GM12874 (cell line): ENCODE results near the gene SCYL1.

Experiments used
- TF ChIP-seq, protein P1 (sequence below): IDR thresholded peaks from 2 replicates; pipeline ENCODE4 v1.5.1; 2011; ENCODE audit warnings: low read depth, mild to moderate bottlenecking, control low read depth, low read length, moderate library complexity; ENCODE audit not compliant: insufficient read depth

The SCYL1 gene

DNA sequence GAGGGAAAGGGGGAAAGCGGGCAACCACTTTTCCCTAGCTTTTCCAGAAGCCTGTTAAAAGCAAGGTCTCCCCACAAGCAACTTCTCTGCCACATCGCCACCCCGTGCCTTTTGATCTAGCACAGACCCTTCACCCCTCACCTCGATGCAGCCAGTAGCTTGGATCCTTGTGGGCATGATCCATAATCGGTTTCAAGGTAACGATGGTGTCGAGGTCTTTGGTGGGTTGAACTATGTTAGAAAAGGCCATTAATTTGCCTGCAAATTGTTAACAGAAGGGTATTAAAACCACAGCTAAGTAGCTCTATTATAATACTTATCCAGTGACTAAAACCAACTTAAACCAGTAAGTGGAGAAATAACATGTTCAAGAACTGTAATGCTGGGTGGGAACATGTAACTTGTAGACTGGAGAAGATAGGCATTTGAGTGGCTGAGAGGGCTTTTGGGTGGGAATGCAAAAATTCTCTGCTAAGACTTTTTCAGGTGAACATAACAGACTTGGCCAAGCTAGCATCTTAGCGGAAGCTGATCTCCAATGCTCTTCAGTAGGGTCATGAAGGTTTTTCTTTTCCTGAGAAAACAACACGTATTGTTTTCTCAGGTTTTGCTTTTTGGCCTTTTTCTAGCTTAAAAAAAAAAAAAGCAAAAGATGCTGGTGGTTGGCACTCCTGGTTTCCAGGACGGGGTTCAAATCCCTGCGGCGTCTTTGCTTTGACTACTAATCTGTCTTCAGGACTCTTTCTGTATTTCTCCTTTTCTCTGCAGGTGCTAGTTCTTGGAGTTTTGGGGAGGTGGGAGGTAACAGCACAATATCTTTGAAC, 19.2 kb upstream of the SCYL1 start:
- TF ChIP-seq, protein P1, sequence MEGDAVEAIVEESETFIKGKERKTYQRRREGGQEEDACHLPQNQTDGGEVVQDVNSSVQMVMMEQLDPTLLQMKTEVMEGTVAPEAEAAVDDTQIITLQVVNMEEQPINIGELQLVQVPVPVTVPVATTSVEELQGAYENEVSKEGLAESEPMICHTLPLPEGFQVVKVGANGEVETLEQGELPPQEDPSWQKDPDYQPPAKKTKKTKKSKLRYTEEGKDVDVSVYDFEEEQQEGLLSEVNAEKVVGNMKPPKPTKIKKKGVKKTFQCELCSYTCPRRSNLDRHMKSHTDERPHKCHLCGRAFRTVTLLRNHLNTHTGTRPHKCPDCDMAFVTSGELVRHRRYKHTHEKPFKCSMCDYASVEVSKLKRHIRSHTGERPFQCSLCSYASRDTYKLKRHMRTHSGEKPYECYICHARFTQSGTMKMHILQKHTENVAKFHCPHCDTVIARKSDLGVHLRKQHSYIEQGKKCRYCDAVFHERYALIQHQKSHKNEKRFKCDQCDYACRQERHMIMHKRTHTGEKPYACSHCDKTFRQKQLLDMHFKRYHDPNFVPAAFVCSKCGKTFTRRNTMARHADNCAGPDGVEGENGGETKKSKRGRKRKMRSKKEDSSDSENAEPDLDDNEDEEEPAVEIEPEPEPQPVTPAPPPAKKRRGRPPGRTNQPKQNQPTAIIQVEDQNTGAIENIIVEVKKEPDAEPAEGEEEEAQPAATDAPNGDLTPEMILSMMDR, result no peak

DNA sequence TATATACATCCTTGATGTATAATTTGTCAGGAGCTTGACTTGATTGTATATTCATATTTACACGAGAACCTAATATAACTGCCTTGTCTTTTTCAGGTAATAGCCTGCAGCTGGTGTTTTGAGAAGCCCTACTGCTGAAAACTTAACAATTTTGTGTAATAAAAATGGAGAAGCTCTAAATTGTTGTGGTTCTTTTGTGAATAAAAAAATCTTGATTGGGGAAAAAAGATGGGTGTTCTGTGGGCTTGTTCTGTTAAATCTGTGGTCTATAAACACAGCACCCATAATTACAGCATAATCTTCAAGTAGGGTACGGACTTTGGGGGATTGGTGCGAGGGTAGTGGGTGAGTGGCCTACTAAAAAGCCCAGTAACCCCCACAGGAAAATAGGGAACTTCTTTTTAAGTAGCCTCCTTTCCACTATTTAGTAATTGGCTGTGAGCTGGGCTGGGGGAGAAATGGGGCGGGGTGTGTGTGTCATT, 18.6 kb upstream of the SCYL1 start:
- TF ChIP-seq, protein P1, result no peak

DNA sequence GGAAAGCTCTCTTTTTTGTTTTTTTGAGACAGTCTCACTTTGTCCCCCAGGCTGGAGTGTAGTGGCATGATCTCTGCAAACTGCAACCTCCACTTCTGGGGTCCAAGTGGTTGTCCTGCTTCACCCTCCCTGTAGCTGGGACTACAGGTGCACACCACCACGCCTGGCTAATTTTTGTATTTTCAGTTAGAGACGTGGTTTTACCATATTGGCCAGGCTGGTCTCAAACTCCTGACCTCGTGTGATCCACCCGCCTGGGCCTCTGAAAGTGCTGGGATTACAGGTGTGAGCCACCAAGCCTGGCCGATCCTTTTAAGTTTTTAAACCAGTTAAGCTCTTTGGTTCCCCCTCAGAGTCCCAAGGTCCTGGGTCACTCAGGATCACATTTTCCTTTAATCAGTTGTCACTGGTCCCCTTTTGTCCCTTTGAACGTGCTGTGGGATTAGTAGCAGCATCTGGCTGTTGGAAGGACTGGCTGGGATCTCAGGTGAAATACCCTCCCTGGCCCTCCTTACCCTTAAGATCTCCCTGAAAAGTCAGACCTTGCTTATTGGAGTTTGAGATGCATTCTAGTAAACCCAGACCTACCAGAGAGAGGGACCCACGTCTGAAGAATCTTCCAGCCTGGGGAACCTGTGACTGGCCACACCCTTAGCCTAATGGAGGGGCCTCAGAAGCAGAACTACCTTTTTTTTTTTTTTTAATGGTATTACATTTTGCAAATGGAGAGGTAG, 17.9 kb upstream of the SCYL1 start:
- TF ChIP-seq, protein P1, result no peak

DNA sequence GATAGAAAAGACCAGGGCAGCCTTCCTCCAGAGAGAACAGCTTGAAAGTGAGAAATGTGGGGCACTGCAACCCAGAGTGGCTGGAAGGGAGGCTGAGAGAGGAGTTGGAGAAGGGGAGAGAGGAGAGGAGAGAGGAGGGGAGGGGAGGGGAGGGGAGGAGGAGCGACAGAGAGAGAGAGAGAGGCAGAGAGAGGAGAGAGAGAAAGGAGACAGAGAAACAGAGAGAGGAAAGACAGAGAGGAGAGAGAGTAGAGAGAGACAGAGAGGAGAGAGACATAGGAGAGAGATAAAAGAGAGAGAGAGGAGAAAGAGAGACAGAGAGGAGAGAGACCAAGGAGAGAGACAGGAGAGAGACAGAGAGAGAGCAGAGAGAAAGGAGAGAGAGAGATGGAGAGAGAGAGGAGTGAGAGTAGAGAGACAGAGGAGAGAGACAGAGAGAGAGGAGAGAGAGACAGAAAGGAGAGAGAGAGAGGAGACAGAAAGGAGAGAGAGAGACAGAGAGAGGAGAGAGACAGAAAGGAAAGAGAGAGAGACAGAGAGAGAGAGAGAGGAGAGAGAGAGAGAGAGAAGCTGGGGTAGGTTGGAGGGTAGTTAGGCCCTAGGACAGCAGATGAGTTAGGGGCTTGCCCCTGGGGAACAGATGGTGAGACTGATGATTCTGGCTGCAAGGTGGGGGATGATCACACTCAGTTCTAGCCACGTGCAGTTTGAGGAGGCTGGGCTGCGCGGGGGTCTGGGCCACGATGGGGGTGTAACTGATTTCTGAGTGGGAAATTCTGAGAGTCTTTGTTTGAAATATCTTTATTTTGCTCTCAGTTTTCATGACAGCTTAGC, 8.5 kb upstream of the SCYL1 start:
- TF ChIP-seq, protein P1, result no peak

DNA sequence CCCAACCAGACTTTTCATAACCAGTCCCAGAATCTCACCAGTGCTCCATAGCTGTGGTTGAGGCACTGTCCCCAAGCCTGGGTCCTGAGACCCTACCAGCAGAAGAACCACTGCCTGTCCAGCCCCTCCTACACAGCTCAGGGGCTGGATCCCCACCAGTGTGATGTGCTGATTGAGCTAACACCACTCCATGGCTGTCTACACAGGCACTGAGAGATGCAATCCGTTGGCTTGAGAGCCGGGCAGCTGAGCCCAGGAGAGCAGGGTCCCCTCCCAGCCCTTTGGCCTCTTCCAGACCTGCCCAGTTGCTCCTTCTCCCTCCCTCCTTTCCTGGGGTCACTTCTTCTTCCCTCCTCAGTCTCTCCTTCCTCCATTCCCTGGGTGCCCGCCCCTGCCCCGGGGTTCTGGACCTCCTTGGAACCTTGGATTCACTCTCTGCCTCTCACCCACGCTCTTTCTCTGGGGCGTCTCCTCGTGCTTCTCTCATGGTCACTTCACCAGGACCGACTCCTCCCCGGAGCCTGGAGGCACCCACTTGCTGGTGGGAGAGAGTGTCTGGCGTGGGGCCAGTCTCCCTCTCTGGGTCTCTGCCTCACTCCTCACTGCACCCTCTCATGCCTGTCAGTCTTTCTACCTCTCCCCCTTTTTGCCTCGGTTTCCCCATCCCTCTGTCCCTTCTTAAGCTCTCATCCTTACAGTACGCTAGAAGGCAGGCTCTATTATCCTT, 706 bp upstream of the SCYL1 start:
- TF ChIP-seq, protein P1, result no peak

DNA sequence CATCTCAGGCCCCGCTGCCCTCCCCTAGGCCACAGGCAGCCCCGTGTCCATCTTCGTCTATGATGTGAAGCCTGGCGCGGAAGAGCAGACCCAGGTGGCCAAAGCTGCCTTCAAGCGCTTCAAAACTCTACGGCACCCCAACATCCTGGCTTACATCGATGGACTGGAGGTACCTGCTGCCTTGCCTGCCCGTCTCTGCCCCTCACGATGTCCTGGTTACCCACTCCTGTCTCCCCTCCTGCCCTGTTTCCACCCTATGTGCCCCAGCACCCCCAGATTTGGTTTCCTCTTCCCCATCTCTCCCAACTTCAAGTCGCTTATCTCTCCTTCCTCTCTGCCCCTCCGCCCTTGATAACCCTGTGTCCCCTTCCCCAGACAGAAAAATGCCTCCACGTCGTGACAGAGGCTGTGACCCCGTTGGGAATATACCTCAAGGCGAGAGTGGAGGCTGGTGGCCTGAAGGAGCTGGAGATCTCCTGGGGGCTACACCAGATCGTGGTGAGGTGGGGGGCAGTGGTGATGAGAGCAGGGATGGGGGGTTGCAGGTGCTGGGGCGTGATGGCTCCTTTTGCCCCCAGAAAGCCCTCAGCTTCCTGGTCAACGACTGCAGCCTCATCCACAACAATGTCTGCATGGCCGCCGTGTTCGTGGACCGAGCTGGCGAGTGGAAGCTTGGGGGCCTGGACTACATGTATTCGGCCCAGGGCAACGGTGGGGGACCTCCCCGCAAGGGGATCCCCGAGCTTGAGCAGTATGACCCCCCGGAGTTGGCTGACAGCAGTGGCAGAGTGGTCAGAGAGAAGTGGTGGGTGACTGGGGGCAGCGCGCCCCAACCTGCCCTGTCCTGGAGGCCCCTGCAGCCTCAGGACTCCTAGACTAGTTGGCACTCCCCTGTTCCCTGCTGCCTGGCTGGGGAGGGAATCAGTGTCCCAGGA, 930 bp downstream of the SCYL1 start:
- TF ChIP-seq, protein P1, result no peak
